GM15510 (cell line): ENCODE measurements around the gene SMTNL2.

Source experiments
- POLR2A ChIP-seq: IDR thresholded peaks from 3 replicates; pipeline ENCODE4 v1.6.1; 2011; ENCODE audit warnings: borderline replicate concordance; ENCODE audit not compliant: insufficient read length; ENCODE audit errors: extremely low read depth

SMTNL2 gene

DNA sequence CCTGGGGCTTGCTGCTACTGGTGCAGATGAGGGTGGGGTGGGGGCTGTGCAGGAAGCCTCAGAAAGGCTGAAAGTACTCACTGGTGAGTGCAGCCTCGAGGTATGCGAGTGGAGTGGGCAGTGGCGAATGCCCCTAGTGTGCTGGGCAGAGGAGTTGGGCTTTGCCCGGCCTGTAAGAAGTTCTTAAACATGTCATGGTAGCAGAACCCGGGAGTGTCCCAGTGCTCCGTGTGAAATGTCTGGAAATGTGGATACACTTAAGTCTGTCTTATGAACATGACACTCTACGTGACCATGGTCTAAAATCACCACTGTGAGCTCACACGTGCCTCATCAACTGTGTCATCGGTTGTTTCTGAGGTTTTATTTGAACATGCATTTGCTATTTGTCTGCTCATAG is 1.7 kb downstream of the SMTNL2 start:
- no peak for TF ChIP-seq POLR2A

DNA sequence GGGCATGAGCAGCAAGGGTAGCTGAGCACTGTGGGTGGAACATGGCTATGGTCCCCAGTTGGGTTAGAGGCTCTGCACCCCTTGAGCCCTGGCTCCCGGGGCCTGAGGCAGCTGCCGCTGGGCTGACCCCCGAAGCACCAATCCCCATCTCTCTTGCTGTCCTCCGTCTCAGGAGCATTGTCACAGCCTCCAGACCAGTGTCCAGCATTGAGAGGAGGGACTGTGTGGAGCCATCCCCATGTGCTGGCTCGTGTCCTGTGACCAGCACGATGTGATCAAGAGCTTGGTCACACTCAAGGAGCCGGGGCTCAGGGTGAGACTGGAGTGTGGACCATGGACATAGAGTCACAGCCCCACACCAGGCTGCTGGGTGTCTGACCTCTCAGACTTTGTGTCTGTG is 2.9 kb downstream of the SMTNL2 start:
- TF ChIP-seq POLR2A, result no peak

DNA sequence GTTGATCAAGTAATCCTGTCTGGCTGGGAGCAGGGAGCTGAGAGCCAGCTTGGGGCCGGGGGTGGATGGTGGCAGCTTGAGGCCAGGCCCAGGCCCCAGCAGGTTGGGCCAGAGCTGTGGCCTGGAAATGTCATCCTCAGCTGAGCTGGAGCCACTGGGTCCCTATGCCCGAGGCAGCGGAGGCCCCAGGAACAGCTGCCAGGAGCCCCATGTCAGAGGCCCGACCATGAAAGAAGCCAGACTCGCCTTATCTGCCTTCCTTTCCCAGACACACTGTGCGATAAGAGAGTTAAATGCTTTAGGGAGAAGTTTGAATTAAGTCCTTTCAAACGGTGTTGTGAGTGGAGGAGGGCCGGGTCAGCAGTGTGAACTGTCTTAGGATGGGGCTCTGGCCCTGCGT is 3.5 kb downstream of the SMTNL2 start:
- no peak for TF ChIP-seq POLR2A

DNA sequence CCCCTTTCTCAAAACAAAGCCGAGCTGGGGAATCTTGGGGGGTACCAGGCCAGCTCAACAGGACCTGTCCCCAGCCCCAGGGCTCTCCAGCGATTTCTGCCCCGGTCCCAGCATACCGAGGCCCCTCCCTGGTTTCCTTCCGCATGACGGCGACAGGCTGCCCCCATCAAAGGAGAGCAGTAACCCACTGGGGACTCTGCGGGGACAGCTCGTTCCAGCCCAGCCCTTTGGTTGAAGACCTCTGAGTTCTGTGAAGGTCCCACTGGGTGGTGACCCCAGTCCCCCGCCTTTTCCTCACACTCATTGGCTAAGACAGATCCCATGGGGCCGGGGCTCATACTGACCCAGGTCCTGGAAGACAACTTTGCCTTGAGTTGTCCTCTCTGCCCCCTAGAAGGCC is 4.1 kb downstream of the SMTNL2 start:
- no peak for TF ChIP-seq POLR2A

DNA sequence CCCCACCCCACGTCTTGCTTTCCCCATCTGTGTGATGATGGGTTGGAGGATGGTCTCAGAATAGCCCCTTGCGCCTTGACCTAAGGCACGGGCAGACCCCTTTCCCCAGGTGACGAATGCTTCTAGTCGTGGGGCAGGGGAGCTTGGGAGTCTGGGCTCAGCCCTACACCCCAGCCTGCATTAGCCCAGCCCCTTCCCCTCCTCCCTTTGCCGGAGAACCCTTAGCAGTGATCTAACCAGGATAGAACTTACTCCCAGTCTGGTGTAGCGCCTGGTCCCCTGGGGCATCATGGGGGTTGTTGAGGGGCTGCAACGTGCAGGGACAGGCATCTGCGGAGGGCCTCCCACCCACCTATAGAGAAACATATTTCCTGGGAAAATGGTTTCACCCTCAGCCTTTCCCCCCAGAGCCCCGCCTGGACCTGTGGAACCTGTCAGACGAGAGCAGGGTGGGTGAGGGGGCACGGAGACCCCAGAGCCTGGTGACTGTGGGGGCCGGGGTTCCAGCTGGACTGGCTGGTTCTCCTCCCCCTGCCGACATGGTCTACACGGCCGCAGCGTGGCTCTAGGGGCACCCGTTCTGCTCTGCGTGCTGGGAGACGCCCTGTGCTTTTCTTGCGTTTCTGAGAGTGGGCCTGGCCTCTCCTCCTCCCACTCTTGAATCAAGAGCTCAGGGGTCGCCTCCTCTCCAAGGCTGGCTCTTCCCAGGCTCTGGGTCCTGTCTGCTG is 4.7 kb downstream of the SMTNL2 start:
- TF ChIP-seq POLR2A, result no peak

DNA sequence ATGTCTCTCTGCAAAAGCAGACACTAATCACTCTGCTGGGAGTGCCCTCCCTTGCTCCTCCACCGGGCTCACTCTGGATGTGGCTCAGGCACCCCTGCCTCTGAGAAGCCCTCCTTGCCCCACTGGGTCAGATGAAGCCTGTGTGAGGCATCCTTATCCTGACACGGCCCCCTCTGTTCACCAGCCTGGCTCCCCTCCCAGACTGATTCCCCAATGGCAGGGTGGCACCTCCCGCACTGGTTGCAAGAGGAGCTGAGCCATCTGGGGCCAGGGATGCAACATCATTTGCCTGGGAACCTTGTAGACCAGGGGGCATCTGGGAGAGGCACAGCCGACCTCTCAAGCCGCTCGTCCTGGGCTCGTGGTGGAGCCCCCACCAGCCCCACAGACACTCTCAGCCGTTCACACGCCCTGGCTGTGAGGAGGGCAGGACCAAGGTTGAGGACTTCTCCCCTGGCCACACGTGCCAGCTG is 6.7 kb downstream of the SMTNL2 start:
- TF ChIP-seq POLR2A, result no peak

DNA sequence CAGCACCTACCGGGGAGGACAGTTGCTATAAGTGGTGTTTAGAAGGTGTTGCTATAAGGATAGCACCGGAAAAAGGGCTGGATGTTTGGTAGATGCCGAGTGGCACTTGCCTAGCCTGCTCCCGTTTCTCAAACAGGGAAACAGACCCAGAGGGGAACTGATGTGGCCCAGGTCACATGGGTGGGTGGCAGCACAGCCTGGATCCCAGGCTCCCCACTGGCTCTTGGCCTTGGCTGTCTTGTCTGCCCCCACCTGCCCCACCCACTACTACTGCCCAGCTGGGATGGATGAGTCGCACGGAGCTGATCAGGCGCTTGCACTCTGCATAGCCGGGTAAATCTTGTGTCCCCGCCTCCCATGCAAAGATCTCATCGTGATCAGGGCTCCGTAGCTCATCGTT is 7.2 kb downstream of the SMTNL2 start:
- TF ChIP-seq POLR2A, result no peak

DNA sequence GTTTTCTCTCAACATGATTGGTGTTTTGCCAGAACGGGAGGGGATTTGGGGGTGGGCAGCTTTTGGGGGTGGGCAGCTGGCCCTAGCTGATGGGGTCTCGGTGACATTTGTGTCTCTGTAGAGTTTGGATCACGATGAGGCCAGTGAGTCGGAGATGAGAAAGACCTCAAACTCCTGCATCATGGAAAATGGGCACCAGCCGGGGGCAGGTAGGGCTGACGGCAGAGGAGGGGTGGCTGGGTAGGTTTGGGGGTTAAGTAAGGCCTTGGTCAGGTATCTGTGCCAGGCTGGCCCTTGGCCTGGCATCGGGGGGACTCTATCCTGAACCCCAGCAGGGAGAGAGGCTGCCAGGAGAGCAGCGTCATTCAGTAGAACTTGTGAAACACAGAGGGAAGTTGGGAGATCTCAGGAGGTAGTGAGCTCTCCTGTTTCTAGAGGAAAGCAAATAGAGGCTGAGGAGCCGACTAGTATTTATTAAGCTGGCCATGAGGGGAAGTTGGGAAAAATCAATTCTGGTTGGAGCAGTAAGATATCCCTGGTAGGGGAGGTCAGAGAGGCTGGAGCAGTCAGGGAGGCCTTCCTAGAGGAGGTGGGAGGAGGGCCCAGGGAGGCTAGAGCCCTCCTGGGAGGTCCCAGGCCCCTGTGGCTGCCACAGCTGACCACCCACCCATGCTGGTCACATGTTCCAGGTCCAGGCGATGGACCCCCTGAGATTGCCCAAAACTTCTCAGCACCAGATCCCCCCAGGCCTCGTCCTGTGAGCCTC is 8.1 kb downstream of the SMTNL2 start:
- no peak for TF ChIP-seq POLR2A

DNA sequence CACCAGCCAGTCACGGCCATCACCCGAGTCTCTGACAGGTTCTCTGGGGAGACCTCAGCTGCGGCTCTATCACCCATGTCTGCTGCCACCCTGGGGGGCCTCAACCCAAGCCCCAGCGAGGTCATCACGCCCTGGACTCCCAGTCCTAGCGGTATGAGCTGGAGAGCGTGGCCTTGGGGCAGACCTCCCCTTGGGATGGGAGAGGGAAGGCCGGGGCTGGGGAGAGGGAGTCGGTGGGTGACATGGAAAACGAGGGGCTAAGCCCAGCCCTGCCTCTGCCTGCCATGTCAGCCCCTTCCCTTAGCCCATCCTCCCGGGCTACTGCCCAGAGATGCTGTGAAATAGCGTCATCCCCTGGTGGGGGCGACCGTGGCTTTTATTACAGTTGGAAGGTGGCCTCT is 8.7 kb downstream of the SMTNL2 start:
- no peak for TF ChIP-seq POLR2A

DNA sequence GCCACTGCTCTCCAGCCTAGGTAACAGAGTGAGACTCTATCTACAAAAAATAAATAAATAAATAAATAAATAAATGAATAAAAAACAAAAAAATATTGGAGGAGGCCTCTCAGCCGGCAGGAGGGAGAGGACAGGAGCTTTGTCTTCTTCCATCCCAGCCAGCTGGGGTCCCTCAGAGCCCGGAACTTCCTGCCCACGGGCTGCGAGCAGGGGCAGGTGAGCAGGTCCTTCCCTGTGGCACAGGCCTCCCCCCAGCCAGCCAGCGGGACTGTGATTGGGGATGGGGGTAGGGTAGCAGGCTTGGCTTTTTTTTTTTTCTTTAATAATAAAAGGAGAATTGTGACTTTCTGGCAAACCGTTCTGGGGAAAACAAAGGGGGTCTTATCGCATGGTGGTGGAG is 10.1 kb downstream of the SMTNL2 start:
- no peak for TF ChIP-seq POLR2A

DNA sequence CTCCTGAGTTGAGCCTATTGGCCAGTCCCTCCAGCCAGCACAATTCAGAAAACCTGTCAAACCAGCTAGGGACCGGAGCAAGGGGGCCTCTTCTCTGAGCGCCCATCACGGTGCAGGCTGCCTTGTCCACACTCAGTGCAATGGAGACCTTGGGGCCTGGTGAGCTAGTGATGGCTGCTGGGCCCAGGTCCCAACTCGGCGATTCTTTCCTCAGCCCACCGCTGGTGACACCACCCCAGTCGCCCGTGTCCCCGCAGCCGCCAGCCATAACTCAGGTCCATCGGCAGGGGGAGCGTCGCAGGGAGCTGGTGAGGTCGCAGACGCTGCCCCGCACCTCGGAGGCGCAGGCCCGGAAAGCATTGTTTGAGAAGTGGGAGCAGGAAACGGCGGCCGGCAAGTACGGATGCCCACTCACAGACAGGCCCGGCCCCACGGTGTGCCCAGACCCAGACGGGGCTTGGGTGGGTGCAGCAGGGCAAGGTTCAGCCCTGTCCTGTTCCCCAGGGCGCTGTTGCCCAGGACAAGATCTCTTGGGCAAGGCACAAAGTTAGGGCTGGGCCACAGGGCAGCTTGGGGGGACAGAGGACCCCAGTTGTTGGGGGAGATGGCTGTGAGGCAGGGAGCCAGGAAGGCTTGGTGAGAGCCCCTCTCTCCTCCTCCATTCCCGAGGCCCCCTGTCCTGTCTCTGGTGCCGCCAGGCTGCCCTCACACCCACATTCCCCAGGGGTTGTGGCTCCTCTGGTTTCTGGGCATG is 10.8 kb downstream of the SMTNL2 start:
- TF ChIP-seq POLR2A, result no peak

DNA sequence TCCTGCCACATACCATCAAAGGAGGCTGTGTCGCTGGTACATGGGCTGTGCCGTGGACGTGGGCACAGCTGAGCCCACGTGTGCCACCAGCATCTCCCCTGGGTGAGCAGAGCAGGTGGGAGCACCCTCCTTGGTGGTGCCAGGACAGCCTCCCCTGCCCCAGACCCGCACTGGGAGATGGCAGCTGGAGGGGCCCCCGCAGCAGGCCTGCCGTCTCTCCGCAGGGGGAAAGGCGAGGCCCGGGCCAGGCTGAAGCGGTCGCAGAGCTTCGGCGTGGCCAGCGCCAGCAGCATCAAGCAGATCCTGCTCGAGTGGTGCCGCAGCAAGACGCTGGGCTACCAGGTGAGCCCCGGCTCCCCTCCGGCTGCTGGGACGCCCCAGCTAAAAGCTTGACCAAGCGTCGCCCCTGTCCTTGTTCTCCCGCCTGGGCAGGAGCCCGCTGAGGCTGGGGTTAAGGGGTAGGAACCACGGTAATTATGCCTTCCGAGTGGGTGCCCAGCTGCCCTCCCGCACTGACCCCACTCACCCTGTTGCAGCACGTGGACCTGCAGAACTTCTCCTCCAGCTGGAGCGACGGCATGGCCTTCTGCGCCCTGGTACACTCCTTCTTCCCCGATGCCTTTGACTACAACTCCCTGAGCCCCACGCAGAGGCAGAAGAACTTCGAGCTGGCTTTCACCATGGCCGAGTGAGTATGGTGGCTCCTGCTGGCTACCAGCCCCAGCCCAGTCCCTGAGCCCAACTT is 12.5 kb downstream of the SMTNL2 start:
- no peak for TF ChIP-seq POLR2A

DNA sequence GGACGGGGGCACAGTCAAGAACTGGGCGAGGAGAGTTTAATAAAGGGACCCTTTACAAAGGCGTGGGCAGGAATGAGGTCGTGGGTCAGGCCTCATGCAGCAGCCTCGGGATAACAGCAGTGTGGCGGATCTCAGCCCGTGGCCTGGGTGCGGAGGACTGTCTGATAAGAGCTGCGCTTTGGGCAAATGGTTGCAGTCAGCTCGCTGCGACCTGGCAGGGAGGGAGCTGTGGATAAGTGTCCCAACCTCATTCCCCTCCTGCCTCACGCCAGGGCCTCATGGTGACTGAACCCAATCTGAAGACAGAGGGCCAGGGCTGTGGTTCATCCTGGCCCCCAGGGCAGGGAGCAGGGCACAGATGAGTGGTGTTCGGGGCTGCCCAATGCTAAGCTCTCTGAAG is 13.6 kb downstream of the SMTNL2 start:
- TF ChIP-seq POLR2A, result no peak

DNA sequence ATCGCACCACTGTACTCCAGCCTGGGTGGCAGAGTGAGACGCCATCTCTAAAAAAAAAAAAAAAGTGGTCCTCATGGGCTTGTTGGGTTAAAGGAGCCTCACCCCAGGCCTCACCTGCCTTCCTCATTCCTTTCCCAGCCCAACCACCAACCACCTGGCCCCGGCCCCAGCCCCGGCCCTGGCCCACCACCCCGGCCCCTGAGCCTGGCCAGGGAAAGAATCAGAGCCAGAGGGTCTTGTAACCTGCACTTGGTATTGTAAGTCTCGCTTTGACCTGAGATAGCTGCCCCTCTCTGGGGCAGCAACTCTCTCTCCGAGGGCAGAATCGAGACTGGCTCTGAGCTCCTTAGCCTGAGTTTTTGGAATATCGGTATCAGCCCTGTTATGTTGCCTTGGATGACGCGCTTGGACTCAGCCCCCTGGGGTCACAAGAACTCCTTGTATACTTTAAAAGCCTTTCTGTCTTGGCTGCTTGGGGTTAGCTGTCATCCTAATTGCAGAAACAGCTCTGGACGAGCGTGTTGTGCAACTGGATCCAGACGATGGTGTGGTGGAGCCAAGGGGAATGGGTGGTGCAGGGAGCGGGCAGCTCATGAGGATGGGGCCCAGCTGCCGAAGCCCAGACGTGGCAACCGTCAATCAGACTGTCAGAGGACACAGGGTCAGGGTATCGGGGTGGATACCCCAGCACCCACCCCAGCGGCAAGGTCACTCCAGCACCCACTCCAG is 14.6 kb downstream of the SMTNL2 start:
- no peak for TF ChIP-seq POLR2A
